ENCODE measurements around the gene ACSL3. TPM values are rescaled to one million over a fixed set of nuclear protein-coding genes. Genes with fewer than 3 reads are reported as not detected.

ACSL3 gene
- total RNA-seq, 1 experiment from 2014 or later, result 100 TPM

DNA sequence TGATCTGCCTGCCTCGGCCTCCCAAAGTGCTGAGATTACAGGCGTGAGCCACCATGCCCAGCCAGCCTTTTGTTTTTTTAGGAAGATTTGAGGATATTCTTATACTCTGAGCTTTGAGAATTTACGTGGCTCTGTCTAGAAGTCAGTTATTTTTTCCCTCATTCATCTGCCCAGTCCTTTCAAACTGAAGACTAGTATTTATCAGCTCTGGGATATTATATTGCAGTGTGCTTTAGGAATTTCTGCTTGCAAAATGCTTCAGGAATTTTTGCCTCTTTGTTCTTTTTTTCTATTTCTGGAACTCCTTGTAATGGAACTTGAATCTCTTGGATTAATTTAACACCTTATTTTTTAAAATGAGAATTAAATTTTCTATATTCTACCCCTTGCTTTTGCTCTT is 22.6 kb downstream of the ACSL3 start:
- no peaks in the 10 kb centered on the region for H3K27me3 Mint-ChIP-seq (ENCODE audit: low read depth)
- ATAC-seq (no peak), DNase-seq (ENCODE audit: low spot score) (no peak)
- H3K36me3 Mint-ChIP-seq, result peaks cover 16% of the 10 kb centered on the region
- no peak overlapping the region for H3K4me3 Mint-ChIP-seq
- no peak overlapping the region; the same call in 1 of the 2 replicates for H3K27ac Mint-ChIP-seq
- peaks cover 13% of the 10 kb centered on the region; the same call in 1 of the 2 replicates for H3K9me3 Mint-ChIP-seq
- CTCF ChIA-PET, result no interaction called here
- POLR2A ChIA-PET, result no interaction called here
- H3K4me1 Mint-ChIP-seq, result peaks cover 31% of the 10 kb centered on the region
- TF ChIP-seq JAZF1 (CRISPR knock-in tag; IDR thresholded peaks at IDR 0.05) (no peak), ZBTB21 (CRISPR knock-in tag; IDR thresholded peaks at IDR 0.05; ENCODE audit: borderline replicate concordance) (no peak), ZNF416 (CRISPR knock-in tag; IDR thresholded peaks at IDR 0.05) (no peak), NR1H2 (CRISPR knock-in tag; IDR thresholded peaks at IDR 0.05) (no peak), ELF4 (CRISPR knock-in tag; IDR thresholded peaks at IDR 0.05; ENCODE audit: low read depth) (no peak), ESRRA (CRISPR knock-in tag; IDR thresholded peaks at IDR 0.05; ENCODE audit: borderline replicate concordance) (no peak), NFATC4 (CRISPR knock-in tag; IDR thresholded peaks at IDR 0.05) (no peak), SMAD4 (CRISPR knock-in tag; IDR thresholded peaks at IDR 0.05) (no peak), CBFB (CRISPR knock-in tag; IDR thresholded peaks at IDR 0.05; ENCODE audit: low read depth) (no peak), FOXJ3 (CRISPR knock-in tag; IDR thresholded peaks at IDR 0.05; ENCODE audit: borderline replicate concordance) (no peak), FOXP1 (CRISPR knock-in tag; IDR thresholded peaks at IDR 0.05; ENCODE audit: borderline replicate concordance) (no peak), GRHL2 (CRISPR knock-in tag; IDR thresholded peaks at IDR 0.05; ENCODE audit: insufficient replicate concordance, severe bottlenecking) (no peak), KAT7 (CRISPR knock-in tag; IDR thresholded peaks at IDR 0.05; ENCODE audit: borderline replicate concordance) (no peak), NFYB (CRISPR knock-in tag; conservative IDR thresholded peaks at IDR 0.05; ENCODE audit: low read depth) (no peak), IRF2 (CRISPR knock-in tag; IDR thresholded peaks at IDR 0.05; ENCODE audit: borderline replicate concordance, low read depth) (no peak), TEAD4 (CRISPR knock-in tag; IDR thresholded peaks at IDR 0.05) (no peak), GABPB1 (CRISPR knock-in tag; IDR thresholded peaks at IDR 0.05) (no peak)
- TF ChIP-seq, protein P1, sequence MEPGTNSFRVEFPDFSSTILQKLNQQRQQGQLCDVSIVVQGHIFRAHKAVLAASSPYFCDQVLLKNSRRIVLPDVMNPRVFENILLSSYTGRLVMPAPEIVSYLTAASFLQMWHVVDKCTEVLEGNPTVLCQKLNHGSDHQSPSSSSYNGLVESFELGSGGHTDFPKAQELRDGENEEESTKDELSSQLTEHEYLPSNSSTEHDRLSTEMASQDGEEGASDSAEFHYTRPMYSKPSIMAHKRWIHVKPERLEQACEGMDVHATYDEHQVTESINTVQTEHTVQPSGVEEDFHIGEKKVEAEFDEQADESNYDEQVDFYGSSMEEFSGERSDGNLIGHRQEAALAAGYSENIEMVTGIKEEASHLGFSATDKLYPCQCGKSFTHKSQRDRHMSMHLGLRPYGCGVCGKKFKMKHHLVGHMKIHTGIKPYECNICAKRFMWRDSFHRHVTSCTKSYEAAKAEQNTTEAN (CRISPR knock-in tag; IDR thresholded peaks at IDR 0.05), result no peak
- TF ChIP-seq, protein P2, sequence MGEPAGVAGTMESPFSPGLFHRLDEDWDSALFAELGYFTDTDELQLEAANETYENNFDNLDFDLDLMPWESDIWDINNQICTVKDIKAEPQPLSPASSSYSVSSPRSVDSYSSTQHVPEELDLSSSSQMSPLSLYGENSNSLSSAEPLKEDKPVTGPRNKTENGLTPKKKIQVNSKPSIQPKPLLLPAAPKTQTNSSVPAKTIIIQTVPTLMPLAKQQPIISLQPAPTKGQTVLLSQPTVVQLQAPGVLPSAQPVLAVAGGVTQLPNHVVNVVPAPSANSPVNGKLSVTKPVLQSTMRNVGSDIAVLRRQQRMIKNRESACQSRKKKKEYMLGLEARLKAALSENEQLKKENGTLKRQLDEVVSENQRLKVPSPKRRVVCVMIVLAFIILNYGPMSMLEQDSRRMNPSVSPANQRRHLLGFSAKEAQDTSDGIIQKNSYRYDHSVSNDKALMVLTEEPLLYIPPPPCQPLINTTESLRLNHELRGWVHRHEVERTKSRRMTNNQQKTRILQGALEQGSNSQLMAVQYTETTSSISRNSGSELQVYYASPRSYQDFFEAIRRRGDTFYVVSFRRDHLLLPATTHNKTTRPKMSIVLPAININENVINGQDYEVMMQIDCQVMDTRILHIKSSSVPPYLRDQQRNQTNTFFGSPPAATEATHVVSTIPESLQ (CRISPR knock-in tag; IDR thresholded peaks at IDR 0.05), result no peak
- TF ChIP-seq, protein P3, sequence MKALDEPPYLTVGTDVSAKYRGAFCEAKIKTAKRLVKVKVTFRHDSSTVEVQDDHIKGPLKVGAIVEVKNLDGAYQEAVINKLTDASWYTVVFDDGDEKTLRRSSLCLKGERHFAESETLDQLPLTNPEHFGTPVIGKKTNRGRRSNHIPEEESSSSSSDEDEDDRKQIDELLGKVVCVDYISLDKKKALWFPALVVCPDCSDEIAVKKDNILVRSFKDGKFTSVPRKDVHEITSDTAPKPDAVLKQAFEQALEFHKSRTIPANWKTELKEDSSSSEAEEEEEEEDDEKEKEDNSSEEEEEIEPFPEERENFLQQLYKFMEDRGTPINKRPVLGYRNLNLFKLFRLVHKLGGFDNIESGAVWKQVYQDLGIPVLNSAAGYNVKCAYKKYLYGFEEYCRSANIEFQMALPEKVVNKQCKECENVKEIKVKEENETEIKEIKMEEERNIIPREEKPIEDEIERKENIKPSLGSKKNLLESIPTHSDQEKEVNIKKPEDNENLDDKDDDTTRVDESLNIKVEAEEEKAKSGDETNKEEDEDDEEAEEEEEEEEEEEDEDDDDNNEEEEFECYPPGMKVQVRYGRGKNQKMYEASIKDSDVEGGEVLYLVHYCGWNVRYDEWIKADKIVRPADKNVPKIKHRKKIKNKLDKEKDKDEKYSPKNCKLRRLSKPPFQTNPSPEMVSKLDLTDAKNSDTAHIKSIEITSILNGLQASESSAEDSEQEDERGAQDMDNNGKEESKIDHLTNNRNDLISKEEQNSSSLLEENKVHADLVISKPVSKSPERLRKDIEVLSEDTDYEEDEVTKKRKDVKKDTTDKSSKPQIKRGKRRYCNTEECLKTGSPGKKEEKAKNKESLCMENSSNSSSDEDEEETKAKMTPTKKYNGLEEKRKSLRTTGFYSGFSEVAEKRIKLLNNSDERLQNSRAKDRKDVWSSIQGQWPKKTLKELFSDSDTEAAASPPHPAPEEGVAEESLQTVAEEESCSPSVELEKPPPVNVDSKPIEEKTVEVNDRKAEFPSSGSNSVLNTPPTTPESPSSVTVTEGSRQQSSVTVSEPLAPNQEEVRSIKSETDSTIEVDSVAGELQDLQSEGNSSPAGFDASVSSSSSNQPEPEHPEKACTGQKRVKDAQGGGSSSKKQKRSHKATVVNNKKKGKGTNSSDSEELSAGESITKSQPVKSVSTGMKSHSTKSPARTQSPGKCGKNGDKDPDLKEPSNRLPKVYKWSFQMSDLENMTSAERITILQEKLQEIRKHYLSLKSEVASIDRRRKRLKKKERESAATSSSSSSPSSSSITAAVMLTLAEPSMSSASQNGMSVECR (CRISPR knock-in tag; IDR thresholded peaks at IDR 0.05; ENCODE audit: borderline replicate concordance), result no peak

All from WTC11 (cell line).